ENCODE data around the gene ST3GAL4. TPM values are rescaled to one million over a fixed set of nuclear protein-coding genes. Genes with fewer than 3 reads are reported as not detected.
A peak's percentile ranks its signal among the peaks of the same experiment; 100 is the strongest.

Gene ST3GAL4
- total RNA-seq, 1 experiment from 2014 or later, result 13.6 TPM

DNA sequence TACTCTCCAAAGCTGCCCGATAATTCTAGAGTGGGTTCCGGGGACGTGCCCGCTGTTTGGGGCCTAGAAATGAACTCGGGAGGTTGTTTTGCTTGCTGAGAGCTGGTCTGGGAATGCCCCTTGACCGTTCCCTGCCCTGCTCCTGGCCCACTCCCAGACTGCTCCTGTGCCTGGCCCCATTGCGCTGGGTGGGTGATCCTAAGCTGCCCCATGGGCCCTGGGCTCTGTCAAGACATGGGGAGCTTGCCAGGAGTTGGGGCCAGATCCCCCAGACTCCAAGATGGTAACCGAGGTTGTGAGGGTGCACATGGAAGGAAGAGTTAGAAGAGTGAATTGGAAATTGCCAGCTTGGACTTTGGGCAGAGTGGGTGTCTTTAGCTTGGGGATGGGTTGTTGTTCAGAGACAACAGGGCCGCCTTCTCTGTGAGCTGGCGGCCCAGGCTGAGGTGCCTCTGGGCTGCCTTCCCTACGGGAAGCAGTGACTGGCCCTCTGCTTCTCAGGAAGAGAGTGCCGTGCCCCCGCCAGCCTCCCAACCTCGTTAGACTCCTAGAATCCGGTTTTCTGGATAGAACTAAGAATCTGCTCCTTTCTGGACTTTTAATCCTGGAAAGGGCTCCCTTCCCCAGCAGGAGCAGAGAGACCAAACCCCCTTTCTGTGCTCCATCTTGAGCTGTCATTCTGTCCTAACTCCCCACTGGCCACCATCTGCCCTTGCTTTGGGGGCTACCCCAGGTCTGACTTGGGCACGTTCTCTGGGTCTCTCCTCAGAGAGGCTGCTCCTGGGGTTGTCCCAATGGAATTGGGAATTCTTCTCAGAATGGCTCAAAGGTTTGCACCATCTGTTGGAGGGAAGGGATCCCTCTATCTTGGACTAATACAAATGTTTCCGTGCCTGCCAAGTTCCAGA, 1.8 kb downstream of the ST3GAL4 start:
- Histone ChIP-seq H3K9ac (ENCODE audit: extremely low read depth, insufficient read length, low read length) (no peak overlapping the region), H4K20me1 (ENCODE audit: control insufficient read depth, insufficient read depth, insufficient read length) (no peaks in the 10 kb centered on the region), H2BK12ac (ENCODE audit: insufficient read length, low read depth, low read length) (no peak overlapping the region), H3K9me3 (ENCODE audit: control insufficient read depth, low read depth, low read length) (no peaks in the 10 kb centered on the region), H3K27ac (ENCODE audit: insufficient read length, low read depth, low read length) (no peak overlapping the region), H3T11ph (ENCODE audit: low read length) (no peak overlapping the region), H3K14ac (ENCODE audit: insufficient read depth, low read length) (no peak overlapping the region), H3K23me2 (ENCODE audit: insufficient read length, low read depth, low read length, poor library complexity, severe bottlenecking) (peaks cover 5% of the 10 kb centered on the region), H2BK20ac (ENCODE audit: low read depth, low read length, poor library complexity, severe bottlenecking) (no peak overlapping the region), H4K91ac (ENCODE audit: insufficient read length, low read depth, low read length) (no peak overlapping the region), H3K79me2 (ENCODE audit: insufficient read depth, low read length) (peaks cover 5% of the 10 kb centered on the region; the same call in 1 of the 2 replicates), H4K8ac (replicated peaks; ENCODE audit: insufficient read length, low read depth, low read length) (no peak overlapping the region), H4K5ac (ENCODE audit: insufficient read length, low read depth, low read length) (no peak overlapping the region), H2AK5ac (ENCODE audit: insufficient read length, low read length) (no peak overlapping the region), H3K4ac (ENCODE audit: low read depth, low read length) (no peak overlapping the region), H3K18ac (ENCODE audit: insufficient read length, low read depth, low read length) (no peak overlapping the region), H3K56ac (ENCODE audit: insufficient read length, low read depth, low read length) (no peak overlapping the region), H3K27me3 (ENCODE audit: insufficient read depth, low read length) (no peaks in the 10 kb centered on the region), H2BK120ac (ENCODE audit: low read depth, low read length, poor library complexity, severe bottlenecking) (no peak overlapping the region), H2AFZ (ENCODE audit: low read length) (no peak overlapping the region), H2BK15ac (ENCODE audit: low read depth, low read length) (no peak overlapping the region), H3K79me1 (ENCODE audit: insufficient read depth, low read depth, low read length, poor library complexity, severe bottlenecking) (no peaks in the 10 kb centered on the region), H3K4me1 (ENCODE audit: insufficient read depth, low read length) (peaks cover 6% of the 10 kb centered on the region), H3K4me2 (ENCODE audit: insufficient read depth, insufficient read length, low read length) (no peak overlapping the region), H2BK5ac (ENCODE audit: insufficient read length, low read length) (no peak overlapping the region), H3K23ac (ENCODE audit: insufficient read length, low read depth, low read length) (no peak overlapping the region)
- TF ChIP-seq, protein P1, sequence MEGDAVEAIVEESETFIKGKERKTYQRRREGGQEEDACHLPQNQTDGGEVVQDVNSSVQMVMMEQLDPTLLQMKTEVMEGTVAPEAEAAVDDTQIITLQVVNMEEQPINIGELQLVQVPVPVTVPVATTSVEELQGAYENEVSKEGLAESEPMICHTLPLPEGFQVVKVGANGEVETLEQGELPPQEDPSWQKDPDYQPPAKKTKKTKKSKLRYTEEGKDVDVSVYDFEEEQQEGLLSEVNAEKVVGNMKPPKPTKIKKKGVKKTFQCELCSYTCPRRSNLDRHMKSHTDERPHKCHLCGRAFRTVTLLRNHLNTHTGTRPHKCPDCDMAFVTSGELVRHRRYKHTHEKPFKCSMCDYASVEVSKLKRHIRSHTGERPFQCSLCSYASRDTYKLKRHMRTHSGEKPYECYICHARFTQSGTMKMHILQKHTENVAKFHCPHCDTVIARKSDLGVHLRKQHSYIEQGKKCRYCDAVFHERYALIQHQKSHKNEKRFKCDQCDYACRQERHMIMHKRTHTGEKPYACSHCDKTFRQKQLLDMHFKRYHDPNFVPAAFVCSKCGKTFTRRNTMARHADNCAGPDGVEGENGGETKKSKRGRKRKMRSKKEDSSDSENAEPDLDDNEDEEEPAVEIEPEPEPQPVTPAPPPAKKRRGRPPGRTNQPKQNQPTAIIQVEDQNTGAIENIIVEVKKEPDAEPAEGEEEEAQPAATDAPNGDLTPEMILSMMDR (conservative IDR thresholded peaks at IDR 0.05), result no peak
- DNase-seq, result no peak
- H3K4me1 Mint-ChIP-seq, result peaks cover 34 to 54% of the 10 kb centered on the region in 2 experiments
- no CpG with 5 or more reads among the region's 17 CpGs for WGBS (ENCODE audit: extremely low coverage, insufficient read length, low lambda C conversion rate)
- peak overlapping the region; percentile 71 to 82 for H3K4me3 Mint-ChIP-seq
- no peaks in the 10 kb centered on the region; a peak in 1 of 5 replicates for H3K9me3 Mint-ChIP-seq
- H3K27ac Mint-ChIP-seq, result peak overlapping the region in 1 of 3 experiments; percentile 4; a peak in 1 of 7 replicates
- no peaks in the 10 kb centered on the region; a peak in 1 of 7 replicates for H3K36me3 Mint-ChIP-seq (ENCODE audit: insufficient read depth in 1 of 3, low read depth in 3 of 3)
- no peaks in the 10 kb centered on the region; the same call in 1 of the 2 replicates for H3K27me3 Mint-ChIP-seq (ENCODE audit: low read depth)

All from H9 (cell line).